Suprapubic skin (tissue), 3 donors: ENCODE data around the gene SIK2.

ENCODE experiments used
- CTCF ChIP-seq, 2 donors: fragments of 200-600 bp in 1 of 2; fragments of 450-650 bp in 1 of 2; sonication (generic) in 1 of 2; IDR thresholded peaks; one replicate each; pipeline ENCODE4 v1.5.1; 2016 to 2019; ENCODE audit warnings: antibody characterized with exemption in 2 of 2, mild to moderate bottlenecking in 1 of 2, moderate library complexity in 1 of 2
- EP300 ChIP-seq: sonication (generic); formaldehyde crosslinking; IDR thresholded peaks from one replicate; pipeline ENCODE4 v1.6.1; 2017; ENCODE audit warnings: antibody characterized with exemption
- POLR2A ChIP-seq, 2 donors: fragments of 450-650 bp; IDR thresholded peaks; one replicate each; pipeline ENCODE4 v1.6.1; 2017; ENCODE audit warnings: antibody characterized with exemption in 2 of 2, mild to moderate bottlenecking in 2 of 2, moderate library complexity in 2 of 2

- no peak for TF ChIP-seq CTCF (IDR thresholded peaks at IDR 0.05)
- no peak for TF ChIP-seq POLR2A (IDR thresholded peaks at IDR 0.05)
- TF ChIP-seq EP300 = no peak
Measured at GRCh38 chr11:111774955-111775710, 172.9 kb downstream of the SIK2 start.
